ENCODE measurements around the gene SHISAL2A. TPM values are rescaled to one million over a fixed set of nuclear protein-coding genes. Genes with fewer than 3 reads are reported as not detected.

The SHISAL2A gene
- total RNA-seq, 1 donor from 2014 or later = 0.65 TPM

DNA sequence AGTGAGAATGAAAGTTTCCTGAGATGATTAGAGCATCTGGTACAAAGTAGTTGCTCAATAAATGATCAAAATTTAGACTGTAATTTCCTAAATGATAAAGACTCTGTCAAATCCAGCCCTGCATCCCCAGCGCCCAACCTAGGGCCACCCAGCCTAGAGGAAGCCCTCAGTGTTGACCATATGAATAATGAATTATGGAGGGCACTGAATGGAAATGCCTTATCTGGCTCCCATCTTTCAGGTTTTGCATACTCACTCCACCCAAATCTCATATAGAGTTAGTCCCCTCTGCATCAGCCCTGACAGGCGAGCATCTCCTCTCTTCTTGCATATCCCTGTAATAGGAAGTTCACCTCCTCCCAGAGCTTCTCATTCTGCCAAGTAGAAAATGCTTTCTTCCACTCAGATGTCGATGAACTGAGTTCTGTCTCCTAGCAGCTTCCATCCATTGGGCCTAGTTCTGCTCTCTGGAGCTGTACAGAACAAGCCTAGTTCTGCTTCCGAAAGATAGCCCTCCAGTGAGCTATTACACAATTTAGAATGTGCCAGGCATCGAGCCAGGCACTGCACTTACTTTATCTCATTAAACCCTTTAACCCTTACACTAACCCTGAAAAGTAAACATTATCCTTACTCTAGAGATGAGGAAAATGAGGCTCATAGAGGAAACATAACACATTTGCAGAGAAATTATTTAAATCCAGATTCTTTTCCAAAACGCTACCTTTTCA lies 44.3 kb downstream of the SHISAL2A start:
- Mint-ChIP-seq H3K27ac (ENCODE audit: unreplicated experiment) (no peak overlapping the region), H3K36me3 (ENCODE audit: low read depth) (no peaks in the 10 kb centered on the region), H3K4me3 (no peak overlapping the region), H3K4me1 (peaks cover 10% of the 10 kb centered on the region), H3K27me3 (ENCODE audit: low read depth) (peaks cover 3% of the 10 kb centered on the region), H3K9me3 (no peaks in the 10 kb centered on the region)
- TF ChIP-seq, protein P1, sequence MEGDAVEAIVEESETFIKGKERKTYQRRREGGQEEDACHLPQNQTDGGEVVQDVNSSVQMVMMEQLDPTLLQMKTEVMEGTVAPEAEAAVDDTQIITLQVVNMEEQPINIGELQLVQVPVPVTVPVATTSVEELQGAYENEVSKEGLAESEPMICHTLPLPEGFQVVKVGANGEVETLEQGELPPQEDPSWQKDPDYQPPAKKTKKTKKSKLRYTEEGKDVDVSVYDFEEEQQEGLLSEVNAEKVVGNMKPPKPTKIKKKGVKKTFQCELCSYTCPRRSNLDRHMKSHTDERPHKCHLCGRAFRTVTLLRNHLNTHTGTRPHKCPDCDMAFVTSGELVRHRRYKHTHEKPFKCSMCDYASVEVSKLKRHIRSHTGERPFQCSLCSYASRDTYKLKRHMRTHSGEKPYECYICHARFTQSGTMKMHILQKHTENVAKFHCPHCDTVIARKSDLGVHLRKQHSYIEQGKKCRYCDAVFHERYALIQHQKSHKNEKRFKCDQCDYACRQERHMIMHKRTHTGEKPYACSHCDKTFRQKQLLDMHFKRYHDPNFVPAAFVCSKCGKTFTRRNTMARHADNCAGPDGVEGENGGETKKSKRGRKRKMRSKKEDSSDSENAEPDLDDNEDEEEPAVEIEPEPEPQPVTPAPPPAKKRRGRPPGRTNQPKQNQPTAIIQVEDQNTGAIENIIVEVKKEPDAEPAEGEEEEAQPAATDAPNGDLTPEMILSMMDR (conservative IDR thresholded peaks at IDR 0.05) = no peak
- DNase-seq (ENCODE audit: low read depth, low spot score) = no peak

DNA sequence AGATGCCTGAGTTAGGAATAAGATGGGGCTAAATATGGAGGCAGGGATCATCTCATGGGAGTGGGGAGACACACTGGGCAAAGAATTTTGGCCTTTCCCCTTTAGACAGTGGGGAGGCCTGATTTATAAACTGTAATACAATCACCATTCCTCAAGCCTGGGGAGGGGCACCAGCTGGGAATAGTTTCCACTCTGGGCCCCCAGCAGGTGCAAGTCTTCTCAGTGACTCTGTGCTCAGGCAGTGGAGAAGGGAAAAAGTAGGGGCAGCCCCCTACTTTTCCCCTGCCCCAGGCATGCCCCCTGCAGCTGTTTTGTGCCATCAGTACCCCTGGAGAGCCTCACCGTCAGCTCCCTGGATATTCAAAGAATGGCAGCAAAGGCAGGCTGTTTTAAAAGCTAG lies 46.1 kb downstream of the SHISAL2A start:
- Mint-ChIP-seq H3K36me3 (ENCODE audit: low read depth) (no peaks in the 10 kb centered on the region), H3K27ac (ENCODE audit: unreplicated experiment) (no peak overlapping the region), H3K4me3 (no peak overlapping the region)

DNA sequence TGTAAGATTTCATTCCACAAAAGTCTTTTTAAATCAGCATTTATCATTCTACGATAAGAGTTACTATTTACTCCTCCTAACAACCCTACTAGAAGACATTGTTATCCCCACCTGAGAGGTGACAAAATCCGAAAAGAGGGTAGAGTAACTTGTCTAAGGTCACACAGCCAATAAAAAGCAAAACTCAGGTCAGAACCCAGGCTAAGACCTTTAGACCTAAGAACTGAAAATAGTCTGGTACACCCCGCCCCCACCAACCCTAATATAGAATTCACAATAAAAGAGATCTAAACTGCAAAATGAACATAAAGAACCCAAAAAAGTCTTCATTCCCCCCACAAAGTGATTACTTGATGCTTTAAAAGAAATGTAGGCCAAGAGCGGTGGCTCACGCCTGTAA lies 46.5 kb downstream of the SHISAL2A start:
- H3K27me3 Mint-ChIP-seq (ENCODE audit: low read depth) = peaks cover 3% of the 10 kb centered on the region
- no peaks in the 10 kb centered on the region for H3K9me3 Mint-ChIP-seq
- H3K27ac Mint-ChIP-seq (ENCODE audit: unreplicated experiment) = peak overlapping the region; percentile 81
- TF ChIP-seq, protein P1 (conservative IDR thresholded peaks at IDR 0.05) = no peak
- no peak overlapping the region for H3K4me3 Mint-ChIP-seq
- peaks cover 10% of the 10 kb centered on the region for H3K4me1 Mint-ChIP-seq
- no peaks in the 10 kb centered on the region for H3K36me3 Mint-ChIP-seq (ENCODE audit: low read depth)
- no peak for DNase-seq (ENCODE audit: low read depth, low spot score)

More for the DNA sequence above, 46.1 kb downstream of the SHISAL2A start:
- TF ChIP-seq, protein P1 (conservative IDR thresholded peaks at IDR 0.05) = no peak
- DNase-seq (ENCODE audit: low read depth, low spot score) = no peak
- H3K9me3 Mint-ChIP-seq = no peaks in the 10 kb centered on the region
- peaks cover 3% of the 10 kb centered on the region for H3K27me3 Mint-ChIP-seq (ENCODE audit: low read depth)
- peaks cover 10% of the 10 kb centered on the region for H3K4me1 Mint-ChIP-seq

DNA sequence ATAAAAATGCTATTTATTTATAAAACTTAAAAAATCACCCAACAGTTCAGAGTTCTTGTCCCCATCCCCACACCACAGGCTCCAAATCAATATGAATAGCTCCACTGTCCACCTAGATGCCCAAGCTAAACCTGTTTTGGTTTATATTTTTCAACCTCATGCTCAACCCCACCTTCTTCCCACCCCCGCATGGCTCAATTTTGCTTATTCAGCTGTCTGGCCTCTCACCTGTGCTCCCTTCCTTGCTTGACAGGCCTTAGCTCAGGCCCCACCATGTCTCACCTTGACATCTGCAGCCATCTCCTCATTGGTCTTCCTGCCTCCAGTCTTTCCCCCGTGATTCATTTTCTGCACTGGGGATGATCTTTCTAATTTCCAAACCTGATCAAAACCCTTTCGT lies 47.4 kb downstream of the SHISAL2A start:
- no peaks in the 10 kb centered on the region for H3K36me3 Mint-ChIP-seq (ENCODE audit: low read depth)
- H3K27me3 Mint-ChIP-seq (ENCODE audit: low read depth) = peaks cover 3% of the 10 kb centered on the region
- no peak overlapping the region for H3K27ac Mint-ChIP-seq (ENCODE audit: unreplicated experiment)
- TF ChIP-seq, protein P1 (conservative IDR thresholded peaks at IDR 0.05) = no peak
- H3K4me3 Mint-ChIP-seq = no peak overlapping the region
- peaks cover 10% of the 10 kb centered on the region for H3K4me1 Mint-ChIP-seq
- DNase-seq (ENCODE audit: low read depth, low spot score) = no peak
- H3K9me3 Mint-ChIP-seq = no peaks in the 10 kb centered on the region

DNA sequence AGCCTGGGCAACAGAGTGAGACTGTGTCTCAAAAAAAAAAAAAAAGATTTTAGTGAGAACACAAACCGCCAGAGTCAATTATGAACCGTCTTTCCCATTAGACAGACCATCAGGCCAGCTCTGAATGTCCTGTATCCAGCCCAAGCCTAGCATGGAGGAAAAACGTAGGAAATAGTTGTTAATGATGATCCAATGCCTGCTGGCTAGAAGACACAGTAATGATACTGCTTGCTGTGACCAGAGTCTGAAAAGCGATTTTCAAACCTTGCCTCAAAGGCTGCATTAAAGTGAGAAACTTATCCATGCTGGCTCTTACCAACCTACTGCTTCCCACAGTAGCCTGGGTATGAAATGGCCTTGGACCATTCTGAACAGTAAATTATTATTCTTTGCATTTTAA lies 48.2 kb downstream of the SHISAL2A start:
- Mint-ChIP-seq H3K4me3 (no peak overlapping the region), H3K27me3 (ENCODE audit: low read depth) (peaks cover 3% of the 10 kb centered on the region), H3K9me3 (no peaks in the 10 kb centered on the region), H3K4me1 (peaks cover 12% of the 10 kb centered on the region), H3K36me3 (ENCODE audit: low read depth) (peaks cover 1% of the 10 kb centered on the region), H3K27ac (ENCODE audit: unreplicated experiment) (no peak overlapping the region)
- no peak for DNase-seq (ENCODE audit: low read depth, low spot score)
- TF ChIP-seq, protein P1 (conservative IDR thresholded peaks at IDR 0.05) = no peak

Measured in neural crest cell (in vitro differentiated cells).